H7 (cell line): ENCODE data around the gene MCTP1. TPM values are rescaled to one million over a fixed set of nuclear protein-coding genes. Genes with fewer than 3 reads are reported as not detected.
"Not testable (repeated sequence)": the region's sequence is repeated elsewhere in the genome, so short reads cannot be mapped to it uniquely, and the experiment has no call there.

Source experiments
- DNase-seq: peaks from one replicate; pipeline ENCODE4 v3.0.0; 2012
- H3K27me3 ChIP-seq: 2 replicates; pipeline ENCODE4 v1.6.0; 2011; ENCODE audit warnings: mild to moderate bottlenecking, low read length; ENCODE audit not compliant: control insufficient read depth, insufficient read depth
- H3K36me3 ChIP-seq: replicated peaks from 2 replicates; pipeline ENCODE4 v1.5.1; 2011; ENCODE audit warnings: low read length; ENCODE audit not compliant: control insufficient read depth, insufficient read depth
- H3K4me3 ChIP-seq: 2 replicates; pipeline ENCODE4 v1.5.1; 2011; ENCODE audit warnings: low read depth, mild to moderate bottlenecking, control low read depth, low read length, moderate library complexity; ENCODE audit not compliant: insufficient read depth
- total RNA-seq: library from RNA; depleted of rRNA; stranded (reverse); fragments of >200 nt; shearing (Covaris generic); gene quantifications from 2 replicates; pipeline ENCODE4 v1.2.3, GENCODE V29; 2014

The MCTP1 gene
- total RNA-seq, 1 experiment from 2014 or later: 1.0 TPM

DNA sequence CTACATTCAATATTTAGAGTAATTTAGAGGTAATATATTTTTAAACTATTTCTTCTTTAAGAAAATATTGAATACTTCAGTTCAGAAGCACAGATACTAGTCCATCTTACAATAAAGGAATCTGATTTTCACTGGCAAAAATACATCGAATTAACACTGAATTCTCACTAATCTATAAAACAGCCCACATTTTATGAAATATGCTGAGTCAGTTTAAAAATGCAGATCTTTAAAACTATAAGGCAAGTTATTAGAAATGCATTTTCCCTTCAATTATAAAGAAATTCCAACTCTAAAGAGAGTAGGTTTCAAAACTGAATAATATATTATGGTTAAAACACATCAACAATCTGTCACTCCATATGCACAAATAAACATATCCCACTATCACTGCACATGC is 433.9 kb downstream of the MCTP1 start:
- DNase-seq: no peak
- Histone ChIP-seq H3K36me3 (no peaks in the 10 kb centered on the region), H3K4me3 (no peak overlapping the region), H3K27me3 (no peaks in the 10 kb centered on the region)

DNA sequence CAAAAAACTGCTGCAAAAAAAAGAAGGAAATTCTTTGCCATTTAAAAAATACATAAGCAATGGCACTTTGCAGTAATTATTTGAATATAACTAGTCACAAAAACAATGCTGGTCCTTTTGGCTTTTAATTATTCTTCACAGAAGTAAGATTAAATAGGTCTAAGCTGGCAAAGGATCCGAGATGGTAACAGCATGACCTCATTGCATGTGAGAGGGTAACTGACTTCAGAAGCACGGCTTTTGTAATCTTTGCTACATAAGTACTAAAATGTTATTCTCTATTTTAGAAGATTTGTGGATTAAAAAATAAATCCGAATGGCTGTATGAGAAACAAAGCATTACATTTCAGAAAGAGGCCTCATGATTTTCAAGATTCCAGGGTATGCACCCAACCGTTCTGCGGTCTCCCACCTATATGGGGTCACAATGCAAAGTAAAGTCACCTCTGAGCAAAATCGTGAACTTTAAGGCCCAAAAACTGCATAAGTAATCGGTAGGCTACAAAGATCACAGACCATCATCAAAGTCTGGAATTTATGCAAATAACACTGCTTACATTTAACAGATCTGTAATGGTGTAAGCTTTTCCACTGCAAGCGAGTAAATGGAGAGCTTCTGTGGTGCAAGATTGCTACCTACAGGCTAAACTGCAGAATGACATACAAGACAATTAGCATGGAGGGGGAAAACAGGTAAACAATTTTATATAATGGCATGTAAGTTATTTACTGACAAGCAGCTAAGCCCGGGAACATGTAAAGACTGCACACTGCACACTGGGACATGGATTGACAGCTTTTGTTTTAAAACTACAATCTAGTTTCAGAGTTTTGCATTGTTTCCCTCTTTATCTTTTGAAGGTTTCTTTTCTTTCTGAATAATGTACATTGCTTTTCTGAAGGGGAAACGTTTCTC is 434.8 kb downstream of the MCTP1 start:
- H3K36me3 ChIP-seq: no peaks in the 10 kb centered on the region
- H3K4me3 ChIP-seq: no peak overlapping the region
- H3K27me3 ChIP-seq: no peaks in the 10 kb centered on the region
- peak; percentile 5 for DNase-seq

DNA sequence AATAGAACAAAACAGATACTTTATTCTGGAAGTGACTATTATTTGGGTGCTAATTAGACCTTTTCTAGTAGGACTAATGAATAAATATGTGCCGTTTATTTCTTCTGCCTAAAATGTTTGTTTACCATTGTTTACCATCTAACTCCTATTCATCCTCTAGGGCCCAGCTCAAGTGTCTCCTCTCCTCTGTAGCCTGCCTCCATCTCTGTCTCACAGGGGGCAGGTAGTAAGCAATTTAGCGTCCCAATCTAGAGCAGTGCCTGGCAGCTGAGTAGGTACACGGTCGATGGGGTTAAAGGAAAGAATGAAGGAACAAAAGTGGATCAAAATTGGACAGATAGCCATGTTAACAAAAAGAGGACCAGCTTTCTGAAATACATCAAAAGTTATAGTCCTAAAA is 435.6 kb downstream of the MCTP1 start:
- Histone ChIP-seq H3K27me3 (no peaks in the 10 kb centered on the region), H3K36me3 (no peaks in the 10 kb centered on the region), H3K4me3 (no peak overlapping the region)
- no peak for DNase-seq

DNA sequence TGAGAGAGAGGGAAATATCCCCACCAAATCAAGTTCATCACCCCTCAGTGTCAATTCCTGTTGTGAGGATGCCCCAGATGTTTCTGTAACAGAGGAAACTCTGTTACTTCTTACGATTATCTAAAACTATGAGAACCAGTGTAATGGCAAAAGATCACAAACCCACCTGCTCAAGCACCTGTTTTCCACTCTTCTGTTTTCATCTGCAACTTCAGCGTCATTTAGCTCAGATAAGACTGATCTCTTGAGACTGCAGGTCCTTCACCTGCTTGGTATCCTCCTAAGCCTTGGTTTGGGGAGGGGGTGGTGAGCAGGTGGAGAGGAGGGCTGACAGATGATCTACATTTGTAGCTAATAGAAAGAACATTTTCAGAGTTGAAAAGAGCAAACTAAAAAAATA is 437.2 kb downstream of the MCTP1 start:
- DNase-seq: no peak
- H3K4me3 ChIP-seq: no peak overlapping the region
- H3K27me3 ChIP-seq: no peaks in the 10 kb centered on the region
- no peaks in the 10 kb centered on the region for H3K36me3 ChIP-seq

DNA sequence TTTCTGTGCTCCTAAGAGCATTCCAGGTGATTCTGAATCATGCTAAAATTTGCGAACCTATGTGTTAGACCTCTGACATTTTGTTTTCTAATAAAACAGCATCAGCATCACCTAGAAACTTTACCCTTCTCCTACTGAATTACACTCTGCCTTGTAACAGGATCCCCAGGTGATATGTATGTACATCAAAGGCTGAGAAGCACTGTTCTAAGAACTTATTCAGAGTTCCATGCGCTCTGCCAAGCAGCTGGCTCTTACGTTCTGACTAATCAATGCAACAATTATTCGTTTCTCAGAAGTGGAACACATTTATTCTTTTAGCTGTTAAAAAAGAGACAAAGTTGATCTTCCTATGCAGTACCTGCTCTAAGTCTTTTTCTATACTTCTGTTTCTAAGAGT is 437.9 kb downstream of the MCTP1 start:
- Histone ChIP-seq H3K36me3 (no peaks in the 10 kb centered on the region), H3K27me3 (no peaks in the 10 kb centered on the region), H3K4me3 (no peak overlapping the region)
- no peak for DNase-seq

DNA sequence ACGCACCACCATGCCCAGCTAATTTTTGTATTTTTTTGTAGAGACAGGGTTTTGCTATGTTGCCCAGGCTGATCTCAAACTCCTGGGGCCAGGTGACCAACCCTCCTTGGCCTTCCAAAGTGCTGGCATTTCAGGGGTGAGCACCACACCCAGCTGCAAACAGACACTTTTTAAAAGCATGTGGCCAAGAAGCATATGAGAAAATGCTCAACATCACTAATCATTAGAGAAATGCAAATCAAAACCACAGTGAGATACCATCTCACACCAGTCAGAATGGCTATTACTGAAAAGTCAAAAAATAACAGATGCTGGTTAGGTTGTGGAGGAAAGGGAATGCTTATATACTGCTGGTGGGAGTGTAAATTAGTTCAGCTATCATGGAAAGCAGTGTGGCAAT is 439.2 kb downstream of the MCTP1 start:
- not testable (repeated sequence) for H3K36me3 ChIP-seq

DNA sequence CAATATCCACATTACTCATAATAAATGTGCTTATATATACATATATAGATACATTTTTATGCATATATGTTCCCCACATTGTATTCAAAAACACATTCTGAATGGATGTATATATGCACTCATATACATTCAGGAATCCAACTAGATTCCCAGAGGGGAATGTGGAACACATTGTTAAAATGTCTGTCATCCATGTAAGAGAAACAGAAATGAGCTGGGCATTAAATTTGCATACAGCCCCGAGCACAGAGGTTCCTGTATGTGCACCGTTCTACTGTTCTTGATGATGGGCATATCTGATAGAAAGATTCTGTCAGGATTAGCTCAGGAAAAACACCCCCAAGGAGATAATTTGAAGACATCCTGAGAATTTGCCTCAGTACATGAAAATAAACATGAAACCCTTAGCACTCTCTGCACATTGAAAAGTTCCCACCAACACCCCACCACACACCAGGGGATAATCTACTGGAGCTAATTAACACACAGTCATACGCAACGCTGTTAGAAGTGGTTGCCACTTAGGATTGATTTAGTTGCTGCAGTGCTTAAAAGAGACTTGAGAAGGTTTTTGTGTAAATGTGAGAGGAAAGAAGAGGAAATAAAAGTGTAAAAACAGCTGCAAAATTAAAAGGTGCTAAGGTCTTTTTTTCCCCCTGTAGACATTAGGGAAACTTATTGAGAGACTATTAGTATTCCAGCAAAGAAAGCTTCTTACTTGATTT is 443.1 kb downstream of the MCTP1 start:
- DNase-seq: no peak
- H3K27me3 ChIP-seq: no peaks in the 10 kb centered on the region
- no peak overlapping the region for H3K4me3 ChIP-seq
- H3K36me3 ChIP-seq: no peaks in the 10 kb centered on the region

More for the DNA sequence above, 439.2 kb downstream of the MCTP1 start:
- H3K4me3 ChIP-seq, H3K27me3 ChIP-seq, DNase-seq: not testable (repeated sequence)

DNA sequence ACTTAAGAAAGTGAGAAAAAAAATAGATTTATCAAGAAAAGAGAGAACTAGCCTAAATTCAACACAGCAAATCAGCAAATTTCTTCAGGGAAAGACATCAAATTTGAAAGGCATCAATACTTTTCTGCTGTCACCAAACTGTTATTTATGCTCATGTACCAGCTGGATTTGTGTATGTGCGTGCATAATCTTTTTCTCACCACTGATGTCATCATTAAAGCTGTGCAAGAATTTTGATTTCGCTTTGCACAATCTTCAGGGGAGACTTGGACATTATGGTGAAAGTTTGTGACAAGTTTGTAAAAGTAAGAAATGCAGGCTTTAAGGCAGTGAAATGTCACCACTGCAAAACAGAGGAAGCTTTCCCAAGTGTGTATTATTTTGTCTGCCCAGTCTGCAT is 451.0 kb downstream of the MCTP1 start:
- H3K36me3 ChIP-seq: no peaks in the 10 kb centered on the region
- no peak for DNase-seq
- no peaks in the 10 kb centered on the region for H3K27me3 ChIP-seq
- H3K4me3 ChIP-seq: no peak overlapping the region

DNA sequence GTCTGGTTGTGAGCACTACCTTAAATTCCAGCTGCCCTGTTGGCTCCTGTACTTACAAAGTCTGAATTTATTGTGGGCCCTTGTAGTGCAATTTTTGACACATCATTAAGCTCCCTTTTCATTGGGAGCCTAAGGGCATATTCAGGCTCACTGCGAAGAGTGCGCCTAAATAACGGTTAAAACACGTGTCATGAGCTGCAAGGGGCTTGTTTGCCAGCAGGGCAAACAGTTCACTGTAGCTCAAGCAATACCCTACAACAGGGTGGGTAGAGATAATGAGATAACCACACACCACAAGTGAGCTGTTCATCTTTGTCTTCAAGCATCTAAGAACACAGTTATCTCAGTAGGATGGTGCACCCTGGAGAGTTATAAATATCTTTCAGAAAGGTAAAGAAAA is 452.2 kb downstream of the MCTP1 start:
- DNase-seq: no peak
- no peaks in the 10 kb centered on the region for H3K27me3 ChIP-seq
- no peaks in the 10 kb centered on the region for H3K36me3 ChIP-seq
- no peak overlapping the region for H3K4me3 ChIP-seq

DNA sequence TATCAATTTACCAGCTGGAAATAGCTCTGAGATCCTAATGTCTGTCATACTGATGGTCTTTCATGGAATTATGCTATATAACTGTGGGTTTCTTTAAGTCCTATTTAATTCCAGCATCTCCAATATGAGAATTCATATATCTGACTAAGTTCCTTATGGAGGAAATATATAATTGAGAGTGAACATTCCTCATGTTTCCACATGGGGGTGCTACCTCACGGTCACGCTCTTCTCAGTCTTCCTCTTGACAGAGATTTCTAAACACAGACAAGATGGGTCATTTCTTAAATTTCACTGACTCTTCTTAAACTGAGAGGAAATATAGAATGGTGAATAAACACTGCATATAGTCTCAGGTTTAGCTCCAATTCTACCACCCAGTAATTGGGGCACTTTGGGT is 454.4 kb downstream of the MCTP1 start:
- peak; percentile 21 for DNase-seq
- Histone ChIP-seq H3K4me3 (no peak overlapping the region), H3K36me3 (no peaks in the 10 kb centered on the region), H3K27me3 (no peaks in the 10 kb centered on the region)

DNA sequence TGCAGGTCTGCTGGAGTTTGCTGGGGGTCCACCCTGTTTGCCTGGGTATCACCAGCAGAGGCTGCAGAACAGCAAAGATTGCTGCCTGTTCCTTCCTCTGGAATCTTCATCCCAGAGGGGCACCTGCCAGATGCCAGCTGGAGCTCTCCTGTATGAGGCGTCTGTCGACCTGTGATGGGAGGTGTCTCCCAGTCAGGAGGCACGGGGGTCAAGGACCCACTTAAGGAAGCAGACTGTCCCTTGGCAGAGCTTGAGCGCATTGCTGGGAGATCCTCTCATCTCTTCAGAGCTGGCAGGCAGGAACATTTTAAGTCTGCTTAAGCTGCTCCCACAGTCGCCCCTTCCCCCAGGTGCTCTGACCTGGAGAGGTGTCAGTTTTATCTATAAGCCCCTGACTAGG is 456.7 kb downstream of the MCTP1 start:
- not testable (repeated sequence) for H3K36me3 ChIP-seq, DNase-seq, H3K4me3 ChIP-seq, H3K27me3 ChIP-seq

DNA sequence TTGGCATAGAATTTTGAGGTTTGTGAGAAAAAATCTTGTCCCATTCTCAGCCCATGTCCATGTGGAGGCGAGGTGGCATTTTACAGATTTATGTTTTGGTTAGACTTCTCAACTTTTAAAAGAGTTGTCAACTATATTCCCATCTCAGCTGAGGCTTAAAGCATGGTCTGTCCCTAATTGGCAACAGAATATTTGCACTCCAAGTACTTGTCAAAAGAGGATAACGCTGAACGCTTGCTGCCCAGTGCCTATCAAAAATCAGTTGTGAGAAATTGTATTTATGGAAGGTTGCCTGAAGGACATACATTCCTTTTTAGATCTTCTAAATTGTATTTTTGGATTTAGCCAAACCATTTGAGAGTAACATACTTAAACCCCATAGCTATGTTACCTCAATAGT is 464.4 kb downstream of the MCTP1 start:
- DNase-seq: no peak
- Histone ChIP-seq H3K27me3 (no peaks in the 10 kb centered on the region), H3K36me3 (no peaks in the 10 kb centered on the region), H3K4me3 (no peak overlapping the region)

DNA sequence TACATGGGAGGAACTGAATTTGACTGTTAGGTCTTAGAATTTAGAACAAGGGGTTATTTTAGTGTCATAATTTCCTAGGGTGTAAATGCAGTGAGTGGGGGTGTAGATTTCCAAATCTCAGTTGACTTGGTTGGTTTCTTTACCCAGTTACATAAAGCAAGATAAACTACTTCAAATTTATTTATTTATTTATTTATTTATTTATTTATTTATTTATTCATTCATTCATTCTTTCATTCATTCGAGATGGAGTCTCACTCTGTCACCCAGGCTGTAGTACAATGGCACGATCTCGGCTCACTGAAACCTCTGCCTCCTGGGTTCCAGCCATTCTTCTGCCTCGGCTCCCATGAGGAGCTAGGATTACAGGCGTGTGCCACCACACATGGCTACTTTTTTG is 466.0 kb downstream of the MCTP1 start:
- H3K4me3 ChIP-seq: no peak overlapping the region
- H3K27me3 ChIP-seq: no peaks in the 10 kb centered on the region
- DNase-seq: no peak
- H3K36me3 ChIP-seq: no peaks in the 10 kb centered on the region

DNA sequence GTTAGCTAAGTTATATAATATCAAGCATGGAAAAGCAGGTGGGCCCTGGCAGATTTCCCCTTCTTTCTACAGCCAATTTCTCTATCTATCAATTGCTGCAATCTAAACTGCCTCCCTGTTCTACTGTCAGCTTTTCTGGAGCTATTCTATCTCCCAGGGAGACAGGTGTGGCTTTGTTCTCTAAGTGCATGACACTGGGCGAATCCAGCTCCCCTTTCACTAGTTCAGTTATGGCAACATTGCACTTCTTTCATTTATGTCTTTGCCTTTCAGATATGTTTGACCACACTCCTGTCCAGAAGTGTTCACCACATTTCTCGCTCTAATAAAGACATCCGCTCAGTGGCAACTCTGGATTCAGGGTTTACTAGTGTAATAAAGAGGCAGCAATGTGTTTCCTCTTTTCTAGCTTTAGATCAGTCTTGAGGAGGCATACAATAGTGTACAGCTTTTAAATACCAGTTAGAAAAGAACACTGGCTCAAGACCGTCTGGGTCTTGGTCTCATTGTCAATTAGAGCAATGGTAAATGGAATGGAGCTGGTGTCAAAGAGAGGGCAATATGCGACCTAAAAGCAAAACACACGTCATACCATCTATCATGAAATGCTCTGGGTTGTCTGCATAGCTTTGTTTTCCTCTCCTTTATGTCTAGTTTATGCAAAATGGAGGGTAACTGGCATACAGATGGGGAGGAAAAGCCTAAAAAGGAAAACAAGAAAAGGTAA is 469.4 kb downstream of the MCTP1 start:
- Histone ChIP-seq H3K36me3 (no peaks in the 10 kb centered on the region), H3K27me3 (no peaks in the 10 kb centered on the region)
- DNase-seq: no peak

DNA sequence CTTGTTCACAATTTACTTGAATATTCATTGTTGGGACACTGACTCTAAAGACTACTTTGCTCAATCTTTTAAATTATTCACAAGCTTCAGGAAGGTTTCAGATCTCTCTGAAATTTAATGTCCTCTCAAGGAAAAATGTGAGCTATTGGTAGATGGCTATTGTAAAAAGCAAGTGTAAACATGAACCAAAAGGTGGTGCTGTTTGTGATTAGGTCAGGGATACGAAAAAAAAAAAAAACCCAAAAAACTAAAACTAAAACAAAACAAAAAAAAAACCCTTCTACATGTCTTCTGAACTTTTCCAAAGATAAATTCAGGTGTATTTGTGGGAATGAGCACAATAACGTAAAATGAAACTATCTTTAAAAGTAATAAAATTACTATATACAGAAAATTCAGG is 472.7 kb downstream of the MCTP1 start:
- no peaks in the 10 kb centered on the region for H3K27me3 ChIP-seq
- no peak overlapping the region for H3K4me3 ChIP-seq
- H3K36me3 ChIP-seq: no peaks in the 10 kb centered on the region
- DNase-seq: no peak

More for the DNA sequence above, 469.4 kb downstream of the MCTP1 start:
- no peak overlapping the region for H3K4me3 ChIP-seq
